H1 (cell line): ENCODE results near the gene SLC35F3.

Source experiments
- CBX8 ChIP-seq: fragments of 300-800, 300-1000 bp; sonication (generic); IDR thresholded peaks from 2 replicates; pipeline ENCODE4 v1.7.1; 2016; ENCODE audit warnings: low read depth, low read length, borderline replicate concordance
- POLR2A ChIP-seq, 2 experiments: IDR thresholded peaks; 1 replicate in 1 of 2; 2 replicates in 1 of 2; pipeline ENCODE4 v1.6.1; 2011; ENCODE audit warnings: low read depth in 2 of 2, low read length in 2 of 2, mild to moderate bottlenecking in 2 of 2; ENCODE audit errors: control extremely low read depth in 1 of 2
- SP2 ChIP-seq: IDR thresholded peaks from 2 replicates; pipeline ENCODE4 v1.6.1; 2012; ENCODE audit warnings: mild to moderate bottlenecking, low read length, inconsistent platforms
- SRF ChIP-seq: IDR thresholded peaks from 2 replicates; pipeline ENCODE4 v1.6.1; 2011; ENCODE audit warnings: mild to moderate bottlenecking, low read depth, low read length, moderate library complexity
- SUZ12 ChIP-seq: fragments of 200-600 bp; sonication (generic); IDR thresholded peaks from 2 replicates; pipeline ENCODE4 v1.6.1; 2012; ENCODE audit warnings: mild to moderate bottlenecking, inconsistent platforms, low read length, moderate library complexity, mixed read lengths
- ZNF274 ChIP-seq: IDR thresholded peaks from 2 replicates; pipeline ENCODE4 v1.7.0; 2012; ENCODE audit warnings: low read length, borderline replicate concordance; ENCODE audit errors: extremely low read depth
- TF ChIP-seq, protein P1 (sequence below), 3 experiments: IDR thresholded peaks; 1 replicate in 2 of 3; 2 replicates in 1 of 3; pipeline versions ENCODE4 v1.5.1 to v1.6.1; 2011; ENCODE audit warnings: low read length in 3 of 3, mild to moderate bottlenecking in 3 of 3, inconsistent platforms in 2 of 3, low read depth in 1 of 3, moderate library complexity in 1 of 3; ENCODE audit not compliant: insufficient read depth in 1 of 3; ENCODE audit errors: control extremely low read depth in 1 of 3

DNA sequence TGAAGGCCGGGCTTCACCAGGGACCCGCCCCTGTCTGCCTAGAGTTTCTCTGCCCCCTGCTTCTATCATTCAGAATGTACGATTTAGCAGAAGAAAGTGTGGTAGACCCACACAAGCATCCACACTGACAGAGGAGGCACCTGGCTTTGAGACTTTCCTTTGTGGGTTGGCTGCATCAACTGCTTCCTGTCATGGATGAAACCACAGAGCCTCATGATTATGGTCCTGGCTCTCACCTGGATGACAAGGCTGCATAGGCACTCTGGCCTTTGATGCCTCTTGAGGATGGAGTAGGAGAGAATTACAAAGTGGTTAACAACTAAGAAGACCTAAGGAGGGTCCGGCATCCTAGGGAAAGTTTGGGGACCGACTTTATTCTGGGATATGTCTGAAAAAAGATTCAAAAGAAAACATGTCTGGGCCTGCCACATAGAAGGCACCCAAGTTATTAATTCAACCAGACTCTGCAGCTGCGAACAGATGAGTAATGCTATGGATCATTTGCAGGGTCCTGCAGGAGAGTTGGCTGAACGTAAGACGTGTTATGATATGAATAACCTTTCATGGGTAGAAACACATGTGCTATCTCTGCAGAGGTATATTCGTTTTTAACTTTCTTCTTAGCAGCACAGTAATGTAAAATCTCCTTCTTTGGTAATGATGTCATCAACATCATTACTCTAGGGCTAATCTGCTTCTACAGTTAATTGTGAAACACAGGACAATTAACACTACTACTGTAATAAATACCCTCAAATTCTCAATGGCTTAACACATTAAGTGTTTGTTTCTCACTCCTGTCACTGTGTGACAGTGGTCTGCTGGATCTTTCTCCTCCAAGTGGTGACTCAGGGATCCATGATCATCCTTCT, 136.2 kb downstream of the SLC35F3 start:
- TF ChIP-seq SRF (no peak), CBX8 (no peak), SUZ12 (no peak), ZNF274 (no peak), POLR2A (IDR thresholded peaks at IDR 0.05; ENCODE audit: control extremely low read depth in 1 of 2, low read depth in 2 of 2, low read length in 2 of 2) (no peak), SP2 (no peak)
- TF ChIP-seq, protein P1, sequence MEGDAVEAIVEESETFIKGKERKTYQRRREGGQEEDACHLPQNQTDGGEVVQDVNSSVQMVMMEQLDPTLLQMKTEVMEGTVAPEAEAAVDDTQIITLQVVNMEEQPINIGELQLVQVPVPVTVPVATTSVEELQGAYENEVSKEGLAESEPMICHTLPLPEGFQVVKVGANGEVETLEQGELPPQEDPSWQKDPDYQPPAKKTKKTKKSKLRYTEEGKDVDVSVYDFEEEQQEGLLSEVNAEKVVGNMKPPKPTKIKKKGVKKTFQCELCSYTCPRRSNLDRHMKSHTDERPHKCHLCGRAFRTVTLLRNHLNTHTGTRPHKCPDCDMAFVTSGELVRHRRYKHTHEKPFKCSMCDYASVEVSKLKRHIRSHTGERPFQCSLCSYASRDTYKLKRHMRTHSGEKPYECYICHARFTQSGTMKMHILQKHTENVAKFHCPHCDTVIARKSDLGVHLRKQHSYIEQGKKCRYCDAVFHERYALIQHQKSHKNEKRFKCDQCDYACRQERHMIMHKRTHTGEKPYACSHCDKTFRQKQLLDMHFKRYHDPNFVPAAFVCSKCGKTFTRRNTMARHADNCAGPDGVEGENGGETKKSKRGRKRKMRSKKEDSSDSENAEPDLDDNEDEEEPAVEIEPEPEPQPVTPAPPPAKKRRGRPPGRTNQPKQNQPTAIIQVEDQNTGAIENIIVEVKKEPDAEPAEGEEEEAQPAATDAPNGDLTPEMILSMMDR (IDR thresholded peaks at IDR 0.05; ENCODE audit: control extremely low read depth in 1 of 3, insufficient read depth in 1 of 3, low read depth in 1 of 3, low read length in 3 of 3), result no peak
